Tracheal epithelial cell (primary cell): ENCODE measurements around the gene OR1A2. TPM values are rescaled to one million over a fixed set of nuclear protein-coding genes. Genes with fewer than 3 reads are reported as not detected.

Source experiments
- total RNA-seq: library from RNA; depleted of rRNA; stranded (reverse); fragments of >200 nt; gene quantifications from 2 replicates; pipeline ENCODE4 v1.2.1, GENCODE V29; 2014

OR1A2 gene
- total RNA-seq: not detected in 2 replicates

GRCh38 chr17:3197219-3197618 lies at the start of gene OR1A2:
Gene OR1A2, plus strand, starts transcription at chr17:3197519. Its CDS starts 0 bp downstream, at chr17:3197519.

GRCh38 chr17:3207367-3207766 lies 10.0 kb downstream of the OR1A2 start, which contains the start of gene OR1A1:
Gene OR1A1, plus strand, starts transcription at chr17:3207667. Its CDS starts 7,954 bp downstream, at chr17:3215621.

Other genes starting within 250 kb of the OR1A2 start
- not detected in 2 replicates for gene OR1D5, start 133.9 kb upstream of the OR1A2 start, total RNA-seq
- not detected in 2 replicates for gene OR1D2, start 93.1 kb upstream of the OR1A2 start, total RNA-seq
- not detected in 2 replicates for gene OR1G1, start 70.0 kb upstream of the OR1A2 start, total RNA-seq
- not detected in 2 replicates for gene OR1A1, start 10.1 kb downstream of the OR1A2 start, total RNA-seq
- gene OR3A1, start 100.8 kb downstream of the OR1A2 start, total RNA-seq: not detected in 2 replicates
- not detected in 2 replicates for gene OR3A2, start 188.8 kb downstream of the OR1A2 start, total RNA-seq
- gene OR1E1, start 200.9 kb downstream of the OR1A2 start, total RNA-seq: not detected in 2 replicates
- not detected in 2 replicates for gene OR3A3, start 213.9 kb downstream of the OR1A2 start, total RNA-seq
- gene OR1E2, start 236.3 kb downstream of the OR1A2 start, total RNA-seq: not detected in 2 replicates